ENCODE measurements around the gene PEX10.

Gene PEX10

DNA sequence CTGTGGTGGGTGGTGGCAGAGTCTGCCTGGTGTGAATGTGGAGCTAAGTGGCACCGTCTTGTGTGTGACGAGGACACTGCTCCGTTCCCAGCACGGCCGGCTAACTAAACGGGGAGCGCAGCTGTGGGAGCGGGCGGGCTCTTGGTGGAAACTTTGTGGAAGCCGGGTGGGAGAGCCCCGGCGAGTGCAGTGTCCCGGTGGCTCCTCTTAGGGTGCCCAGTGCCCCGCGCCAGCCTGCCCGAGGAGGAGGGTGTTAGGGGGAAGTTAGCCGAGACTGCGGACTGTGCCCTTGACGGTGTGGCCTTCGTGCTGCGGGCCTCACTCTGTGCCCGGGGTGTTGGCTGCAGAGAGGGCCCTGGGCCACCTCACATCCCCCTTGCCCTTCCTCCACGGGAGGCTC lies 9.9 kb downstream of the PEX10 start:
- no peak for DNase-seq

DNA sequence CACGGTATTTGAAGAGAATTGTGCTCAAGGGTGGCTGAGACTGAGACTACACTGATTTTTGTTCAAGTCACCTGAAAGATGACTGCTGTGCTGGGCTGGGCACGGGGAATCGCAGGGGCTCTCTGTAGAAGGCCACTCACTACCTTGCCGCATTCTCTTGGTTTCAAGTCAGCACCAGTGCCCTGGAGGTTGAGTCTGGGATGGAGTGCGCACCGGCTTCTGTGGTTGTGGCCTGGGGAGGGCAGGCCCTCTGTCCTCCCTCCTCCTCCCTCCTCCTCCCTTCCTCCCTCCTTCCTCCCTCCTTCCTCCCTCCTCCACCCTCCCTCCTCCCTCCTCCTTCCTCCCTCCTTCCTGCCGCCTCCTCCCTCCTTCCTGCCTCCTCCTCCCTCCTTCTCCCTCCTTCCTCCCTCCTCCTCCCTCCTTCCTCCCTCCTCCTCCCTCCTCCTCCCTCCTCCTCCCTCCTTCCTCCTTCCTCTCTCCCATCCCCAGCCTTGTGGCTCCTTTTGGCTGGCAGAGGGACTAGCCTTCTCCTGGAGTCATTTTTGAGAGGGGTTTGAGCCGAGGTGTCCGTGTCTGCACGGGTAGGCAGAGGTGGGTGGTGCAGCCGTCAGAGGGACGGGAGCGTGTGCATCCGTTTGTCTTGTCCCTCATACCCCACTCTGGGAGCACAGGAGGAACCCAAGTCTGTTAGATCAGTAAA lies 11.3 kb downstream of the PEX10 start:
- DNase-seq = no peak

DNA sequence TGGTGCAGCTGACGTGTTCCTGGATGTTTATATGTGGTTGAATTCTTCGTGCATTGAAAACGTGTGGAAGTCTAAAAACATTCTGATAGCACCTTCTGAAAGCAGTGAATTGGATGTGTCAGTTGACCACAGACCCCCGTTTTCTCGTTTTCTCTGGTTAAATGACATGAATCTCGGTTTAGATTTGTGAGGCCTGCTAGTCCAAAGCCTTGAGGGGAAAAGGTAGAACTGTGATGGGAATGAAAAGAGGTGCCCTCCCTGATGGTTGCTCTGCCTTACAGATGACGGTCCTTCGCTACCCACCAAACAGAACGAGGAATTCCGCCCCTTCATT lies 11.8 kb downstream of the PEX10 start:
- no peak for DNase-seq

DNA sequence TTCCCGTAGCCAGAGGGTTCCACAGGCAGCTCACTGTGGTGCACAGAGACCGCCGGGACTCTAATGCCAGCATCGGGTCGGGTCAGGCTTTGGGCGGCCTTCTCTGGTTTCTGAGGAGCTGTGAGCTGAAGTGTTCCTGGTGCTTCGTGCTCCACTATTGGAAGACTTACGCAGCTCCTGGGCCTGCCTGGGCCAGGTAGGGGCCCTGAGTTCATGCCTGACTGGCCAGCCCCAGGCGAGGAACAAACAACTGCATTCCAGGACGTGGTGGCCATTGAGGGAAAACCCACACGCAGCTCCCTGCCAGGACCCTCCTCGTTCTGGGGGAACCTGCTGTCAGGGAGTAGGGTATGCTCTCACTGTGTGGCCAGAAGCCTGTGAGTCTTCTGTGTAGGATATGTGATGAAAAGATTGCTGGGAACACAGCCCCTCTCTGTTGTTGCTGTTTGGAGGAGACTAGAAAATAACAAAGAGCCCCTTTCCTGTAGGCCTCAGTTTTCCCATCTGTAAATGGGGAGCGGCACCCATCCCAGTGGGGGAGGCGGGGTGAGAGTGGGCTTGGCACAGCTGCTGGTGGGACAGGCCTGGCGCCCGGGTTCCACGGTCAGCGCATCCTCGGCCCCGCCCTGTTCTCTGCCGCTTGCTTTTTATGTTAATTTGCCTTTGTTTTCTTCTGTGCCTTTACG lies 12.3 kb downstream of the PEX10 start:
- DNase-seq = no peak

DNA sequence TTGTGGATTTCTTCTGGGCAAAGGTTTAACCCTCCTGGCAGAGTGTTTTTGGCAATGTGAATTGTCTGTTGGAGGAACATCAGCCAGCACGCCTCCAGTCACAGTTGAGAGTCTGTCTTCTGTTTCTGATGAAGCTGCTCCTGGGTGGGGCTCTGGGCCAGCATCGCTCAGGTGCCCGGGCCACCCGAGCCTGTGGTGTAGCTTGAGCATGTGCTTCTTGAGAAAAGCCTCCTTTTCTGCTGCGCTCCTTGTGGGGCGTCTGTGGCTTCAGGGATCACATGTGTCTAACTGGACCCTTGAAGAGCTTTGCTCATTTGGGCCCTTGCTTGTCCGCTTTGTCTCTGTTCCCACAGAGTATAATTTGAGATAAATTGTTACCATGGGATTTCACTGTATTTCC lies 13.5 kb downstream of the PEX10 start:
- no peak for DNase-seq

DNA sequence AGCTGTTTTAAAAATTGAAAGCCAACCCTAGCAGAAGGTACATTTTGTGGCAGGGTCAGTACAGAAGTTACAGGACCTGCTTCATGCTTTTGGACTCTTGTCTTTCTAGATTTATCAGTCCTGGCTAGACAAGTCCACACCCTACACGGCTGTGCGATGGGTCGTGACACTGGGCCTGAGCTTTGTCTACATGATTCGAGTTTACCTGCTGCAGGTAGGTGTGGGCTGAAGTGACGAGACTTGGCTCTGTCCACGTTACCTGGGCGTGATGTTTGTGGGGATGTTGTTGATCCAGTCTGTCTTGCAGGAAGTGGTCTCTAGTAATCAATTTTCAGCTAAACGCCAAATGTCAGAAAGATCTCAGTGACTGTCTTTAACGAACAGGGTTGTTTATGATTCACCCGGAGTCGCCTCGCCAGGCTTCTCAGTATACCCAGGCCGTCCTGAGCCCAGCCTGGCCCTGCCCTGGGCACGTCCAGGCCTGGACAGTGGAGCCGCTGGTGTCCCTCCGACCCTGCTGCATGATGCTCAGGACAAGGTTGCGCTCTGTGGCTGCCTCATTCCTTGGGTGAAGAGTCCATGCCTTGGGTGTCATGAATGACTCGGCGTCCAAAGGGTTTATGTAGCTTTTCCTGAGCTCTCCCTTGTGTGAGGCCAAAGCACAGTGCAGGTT lies 15.2 kb downstream of the PEX10 start:
- no peak for DNase-seq

DNA sequence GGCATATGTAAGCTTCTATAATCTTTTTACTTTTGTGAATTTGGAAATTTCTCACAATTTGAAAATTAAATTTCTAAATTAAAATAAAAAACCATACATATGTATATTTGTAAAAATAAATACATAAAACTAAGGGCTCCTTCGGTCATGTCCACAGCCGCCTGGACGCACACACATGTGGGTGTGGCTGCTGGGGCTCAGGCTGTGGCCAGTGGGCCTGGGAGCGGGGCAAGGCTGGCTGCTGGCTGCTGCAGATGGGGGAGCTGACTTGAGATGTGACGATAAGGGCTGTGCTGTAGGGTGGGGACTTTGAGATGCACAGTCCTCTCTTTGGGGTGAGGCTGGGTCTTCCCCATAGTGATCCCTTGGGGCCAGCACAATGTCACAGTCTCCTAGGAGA lies 15.9 kb downstream of the PEX10 start:
- no peak for DNase-seq

DNA sequence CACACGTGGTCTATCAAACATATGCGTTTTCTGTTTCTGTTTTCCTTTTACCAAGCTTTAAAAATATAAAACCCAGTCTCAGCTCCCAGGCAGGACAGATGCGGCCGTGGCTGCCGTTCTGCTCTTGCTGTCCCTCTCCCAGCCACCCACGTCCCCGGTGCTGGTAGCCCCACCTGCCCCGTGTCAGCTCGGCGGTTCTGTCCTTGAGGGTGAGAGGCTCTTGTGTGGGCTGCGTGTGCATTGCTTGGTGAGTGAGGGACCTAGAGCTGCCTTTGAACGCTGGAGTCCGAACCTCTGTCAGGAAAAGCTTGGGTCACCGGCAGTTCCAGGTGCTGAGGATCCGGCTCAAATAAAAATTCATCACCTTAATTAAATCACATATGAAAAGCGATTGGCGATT lies 16.3 kb downstream of the PEX10 start:
- no peak for DNase-seq

DNA sequence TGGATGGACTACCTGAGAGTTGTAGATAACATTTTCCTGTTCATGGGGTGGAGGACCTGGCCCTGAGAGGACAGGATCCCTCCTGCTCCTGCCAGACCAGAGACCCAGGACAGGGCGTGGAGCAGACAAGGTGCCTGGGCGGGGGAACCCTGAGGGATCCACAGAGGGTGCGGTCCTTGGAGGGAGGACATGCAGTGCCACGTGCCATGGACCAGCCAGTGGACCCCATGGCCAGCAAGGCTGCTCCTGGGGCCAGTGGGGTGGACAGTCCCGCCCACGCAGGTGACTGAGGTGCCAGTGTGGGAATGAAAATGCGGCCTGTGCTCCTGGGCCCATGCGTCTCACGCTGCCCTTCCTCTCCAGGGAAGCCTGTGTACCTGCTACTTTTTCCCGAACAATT lies 17.1 kb downstream of the PEX10 start:
- no peak for DNase-seq

DNA sequence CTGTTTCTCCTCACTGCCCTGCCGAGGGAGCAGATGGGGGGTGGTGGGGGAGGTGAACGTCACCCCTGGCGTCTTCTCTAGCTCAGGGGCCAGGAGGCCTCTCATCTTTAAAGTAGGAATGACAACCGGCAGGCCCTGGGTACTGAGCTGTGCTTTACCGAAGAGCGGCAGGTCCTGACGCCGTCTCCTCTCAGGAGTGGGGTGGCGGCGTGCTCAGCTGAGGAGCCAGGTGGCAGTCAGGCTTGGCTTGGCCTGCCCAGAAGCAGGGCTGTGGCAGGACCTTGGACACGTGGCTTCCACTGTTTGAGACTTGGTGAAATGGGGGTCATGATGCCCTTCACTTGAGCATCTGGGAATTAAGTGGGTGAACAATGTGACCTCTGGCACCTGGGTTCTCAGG lies 17.6 kb downstream of the PEX10 start:
- no peak for DNase-seq

DNA sequence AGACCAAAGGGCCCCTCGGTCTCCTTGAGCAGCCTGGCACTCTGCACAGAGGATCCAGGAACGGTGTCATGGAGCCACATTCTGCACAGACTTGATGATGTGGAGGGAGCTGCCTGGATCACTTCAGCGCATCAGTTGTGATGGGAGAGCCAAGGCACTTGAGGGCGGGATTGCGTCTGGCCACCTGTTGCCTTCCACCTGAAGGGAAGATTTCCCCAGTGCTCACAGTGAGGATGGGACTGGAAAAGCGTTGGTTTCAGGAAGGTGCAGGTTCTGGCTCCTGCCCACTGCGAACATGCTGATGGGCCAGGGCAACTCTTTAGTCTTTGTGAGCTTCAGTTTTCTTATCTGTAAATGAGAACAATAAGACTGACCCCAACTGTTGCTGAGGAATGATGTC lies 18.1 kb downstream of the PEX10 start:
- DNase-seq = no peak

DNA sequence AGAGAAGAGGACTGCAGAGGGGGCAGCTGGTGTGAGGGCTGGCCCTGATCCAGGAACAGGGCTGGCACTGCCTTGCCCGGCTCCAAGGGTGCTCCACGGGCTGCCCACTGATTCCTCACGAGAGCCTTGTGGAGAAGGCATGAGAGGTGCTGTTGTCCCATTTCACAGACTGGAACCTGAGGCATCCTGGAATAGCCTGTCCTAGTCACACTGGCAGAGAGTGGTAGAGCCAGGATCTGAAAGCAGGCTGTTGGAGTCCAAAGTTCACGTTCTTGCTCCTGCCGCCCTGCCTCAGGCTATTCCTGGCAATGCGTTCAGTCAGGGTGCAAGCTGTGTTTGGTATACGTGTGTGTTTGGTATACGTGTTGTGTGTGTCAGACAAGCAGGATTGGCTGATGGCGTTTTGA lies 18.9 kb downstream of the PEX10 start:
- DNase-seq = no peak

DNA sequence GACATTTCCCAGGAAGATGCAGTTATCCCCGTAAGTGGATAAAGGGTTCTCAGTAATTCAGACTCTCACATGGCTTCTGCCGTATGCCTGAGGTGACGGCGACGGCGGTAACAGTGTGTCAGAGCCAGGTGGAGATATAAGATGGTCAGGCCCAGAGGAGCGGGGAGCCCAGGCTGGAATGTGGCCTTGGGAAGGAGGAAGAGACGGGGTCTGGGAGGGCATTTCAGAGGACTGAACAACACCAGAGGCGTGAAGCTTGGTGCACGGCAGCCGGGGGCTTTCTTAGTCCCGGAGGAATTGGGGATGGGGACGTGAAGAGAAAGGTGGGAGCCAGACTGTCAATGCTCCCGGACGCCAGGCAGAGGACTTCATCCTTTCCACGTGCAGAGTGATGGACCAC lies 19.7 kb downstream of the PEX10 start:
- DNase-seq = no peak

DNA sequence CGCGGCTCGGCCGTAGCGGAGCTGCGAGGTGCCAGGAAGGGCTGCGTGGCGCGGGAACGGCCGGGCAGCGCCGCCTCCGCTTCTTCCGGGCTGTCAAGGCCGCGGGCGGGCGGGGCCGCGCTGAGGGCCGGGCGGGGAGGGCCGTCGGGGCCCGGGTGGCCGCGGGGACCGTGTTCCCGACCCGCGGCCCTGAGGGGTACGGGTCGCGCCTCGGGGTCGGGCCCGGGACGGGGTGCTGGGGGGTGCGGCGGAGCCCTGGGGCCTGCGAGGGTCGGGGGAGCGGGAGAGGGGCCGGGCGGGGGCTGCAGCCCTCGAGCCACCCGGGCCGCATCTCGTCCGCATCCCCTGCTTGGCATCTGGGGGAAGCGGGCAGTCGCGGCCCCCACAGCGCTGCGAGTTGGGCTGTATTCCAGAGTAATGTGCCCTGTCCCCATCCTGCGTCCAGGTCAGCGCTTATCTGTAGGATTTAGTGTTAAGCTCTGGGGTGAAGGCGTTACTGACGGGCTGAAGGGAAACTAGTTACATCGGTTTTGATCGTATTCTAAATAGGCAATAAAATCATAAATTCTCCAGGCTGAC lies 20.3 kb downstream of the PEX10 start:
- no peak for DNase-seq

DNA sequence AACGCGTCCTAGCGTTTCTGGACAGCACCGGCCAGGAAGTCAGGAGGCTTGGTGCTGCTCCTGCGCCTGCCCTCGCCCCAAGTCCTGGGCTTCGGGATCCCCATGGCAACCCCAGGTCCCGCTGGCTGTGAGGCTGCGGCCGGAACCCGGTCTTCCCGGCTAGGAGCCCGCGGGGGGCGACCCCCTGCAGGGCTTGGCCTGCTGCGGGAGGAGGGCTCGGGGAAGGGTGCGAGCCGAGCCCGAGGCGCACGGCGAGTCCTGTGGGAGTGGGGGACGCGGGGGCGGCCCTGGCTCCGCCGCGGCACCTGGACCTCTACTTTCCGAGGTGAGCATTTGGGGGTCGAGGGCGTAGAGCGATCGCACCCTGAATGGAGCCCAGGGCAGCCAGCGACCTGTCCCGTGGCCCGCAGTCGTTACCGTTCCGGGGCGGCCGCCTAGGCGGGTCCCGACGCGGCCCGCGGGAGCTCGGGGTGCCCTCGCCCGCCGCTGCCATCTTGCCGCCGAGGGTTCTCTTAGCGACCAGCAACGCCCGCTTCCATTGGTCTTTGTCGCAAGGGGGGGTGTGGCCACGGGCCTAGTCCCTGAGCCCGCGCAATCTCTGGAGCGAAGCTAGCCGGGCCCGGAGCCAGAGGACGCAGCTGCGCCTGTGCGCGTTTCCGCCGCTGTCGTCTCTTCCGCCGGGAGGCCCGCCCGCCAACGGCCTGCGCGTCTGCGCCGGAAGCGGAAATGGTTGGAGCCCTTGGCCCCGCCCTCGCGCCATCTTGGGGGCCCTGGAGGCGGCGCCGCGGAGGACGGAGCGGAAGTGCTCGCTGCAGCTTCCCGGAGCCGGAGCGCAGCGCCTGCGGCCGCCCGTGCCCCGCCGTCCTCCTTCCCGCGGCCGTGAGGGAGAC lies 21.1 kb downstream of the PEX10 start, which contains the start of the genes MORN1 and RER1:
MORN1 (minus strand) TSS at position 514 of the 890 bp plus-strand sequence; CDS start at position 493, 21 bp downstream.
RER1 (plus strand) TSS at position 801 of the 890 bp plus-strand sequence. CDS start 3,950 bp downstream, outside the sequence.
- peak; percentile 99 for DNase-seq

DNA sequence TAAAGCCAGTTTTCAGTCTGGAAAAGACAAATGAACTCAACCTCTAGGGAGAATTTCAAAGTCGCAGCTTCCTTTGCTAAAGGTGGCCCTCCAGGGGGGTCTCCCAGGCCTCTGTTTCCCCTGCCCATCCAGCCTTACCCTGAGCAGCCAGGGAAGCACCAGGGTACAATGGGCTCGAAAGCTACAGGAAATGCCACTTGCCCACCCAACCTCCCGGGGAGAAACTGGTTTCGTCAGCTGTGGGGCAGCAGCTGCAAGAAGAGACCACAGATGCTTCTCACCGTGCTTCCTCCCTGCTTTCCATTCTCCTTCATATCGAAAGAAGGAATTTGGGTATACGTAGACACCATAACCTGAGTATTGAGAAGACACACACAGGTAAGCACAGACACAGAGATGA lies 22.7 kb downstream of the PEX10 start:
- DNase-seq = no peak

DNA sequence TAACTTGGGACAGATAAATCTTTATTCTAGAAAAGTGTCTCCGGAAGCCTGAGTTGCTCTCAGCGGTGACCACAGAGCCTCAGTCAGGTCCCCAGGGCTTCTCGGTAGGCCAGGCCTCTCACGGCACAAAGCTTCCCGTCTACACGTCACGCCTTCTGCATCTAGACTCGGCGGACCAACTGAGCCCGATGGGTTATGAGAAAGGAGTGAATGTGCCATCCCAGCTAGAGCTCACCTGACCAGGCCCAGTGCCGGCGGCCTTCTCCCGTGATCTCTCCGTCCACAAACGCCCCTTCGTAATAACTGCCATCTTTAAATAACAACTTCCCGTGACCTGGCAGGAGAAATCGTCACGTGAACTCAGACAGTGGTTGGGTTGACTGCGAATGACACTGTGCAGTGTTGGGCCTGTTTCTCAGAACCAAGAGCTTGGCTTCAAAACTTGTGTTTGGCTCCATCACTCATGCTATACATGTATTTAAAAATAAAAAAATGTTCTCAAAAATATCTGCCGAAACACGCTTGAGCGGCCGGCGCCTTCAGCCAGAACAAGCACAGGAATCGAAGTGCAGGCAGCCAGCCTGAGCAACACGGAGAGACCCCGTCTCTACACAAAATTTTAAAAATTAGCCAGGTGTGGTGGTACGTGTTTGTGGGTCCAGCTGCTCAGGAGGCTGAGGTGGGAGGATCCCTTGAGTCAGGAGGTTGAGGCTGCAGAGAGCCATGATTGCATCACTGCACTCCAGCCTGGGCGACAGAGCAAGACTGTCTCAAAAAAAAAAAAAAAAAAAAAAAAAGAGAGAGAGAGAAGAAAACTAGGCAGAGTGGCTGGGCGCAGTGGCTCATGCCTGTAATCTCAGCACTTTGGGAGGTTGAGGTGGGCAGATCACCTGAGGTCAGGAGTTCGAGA lies 24.1 kb downstream of the PEX10 start:
- no peak for DNase-seq

DNA sequence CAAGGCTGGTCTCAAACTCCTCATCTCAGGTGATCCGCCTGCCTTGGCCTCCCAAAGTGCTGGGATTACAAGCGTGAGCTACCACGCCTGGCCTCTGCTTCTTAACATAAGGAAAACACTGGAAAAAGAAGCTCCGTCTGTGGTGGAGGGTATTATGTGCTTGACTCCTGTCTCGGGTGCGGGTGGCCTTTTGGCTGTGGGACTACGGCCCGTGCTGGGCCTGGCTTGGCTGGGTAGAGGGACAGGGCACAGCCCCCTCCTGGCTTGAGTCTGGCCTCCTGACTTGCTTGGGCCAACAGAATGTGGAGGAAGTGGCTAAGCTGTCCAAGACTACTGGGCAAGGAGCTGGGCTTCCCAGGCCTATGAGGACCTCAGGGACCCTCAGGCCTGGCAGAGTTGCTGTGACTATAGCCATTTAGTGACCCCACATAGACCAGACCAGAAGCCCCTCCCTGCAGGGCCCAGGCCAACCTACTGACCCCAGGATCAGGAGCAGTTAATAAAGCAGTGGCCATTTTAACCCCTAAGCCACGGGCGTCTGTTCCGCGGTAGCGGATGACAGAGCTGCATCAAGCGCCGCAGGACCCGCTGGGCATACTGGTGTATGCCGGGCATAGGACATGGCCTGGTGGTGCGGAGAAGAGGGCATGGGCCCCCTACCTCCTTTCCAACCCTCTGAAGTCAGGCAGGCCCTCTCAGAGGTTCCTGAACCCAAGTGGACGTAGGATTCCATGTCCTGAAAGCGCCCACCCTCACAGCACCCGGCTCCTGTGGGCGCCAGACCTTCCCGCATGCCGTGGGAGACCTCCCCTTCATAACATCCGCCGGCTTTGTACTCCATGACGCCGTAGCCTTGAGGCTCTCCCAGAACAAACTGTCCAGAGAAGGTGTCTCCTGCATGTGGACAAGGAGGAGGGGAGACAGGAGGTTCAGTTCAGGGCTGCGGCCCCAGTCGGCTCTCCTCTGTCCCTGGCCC lies 25.4 kb downstream of the PEX10 start:
- DNase-seq = no peak

DNA sequence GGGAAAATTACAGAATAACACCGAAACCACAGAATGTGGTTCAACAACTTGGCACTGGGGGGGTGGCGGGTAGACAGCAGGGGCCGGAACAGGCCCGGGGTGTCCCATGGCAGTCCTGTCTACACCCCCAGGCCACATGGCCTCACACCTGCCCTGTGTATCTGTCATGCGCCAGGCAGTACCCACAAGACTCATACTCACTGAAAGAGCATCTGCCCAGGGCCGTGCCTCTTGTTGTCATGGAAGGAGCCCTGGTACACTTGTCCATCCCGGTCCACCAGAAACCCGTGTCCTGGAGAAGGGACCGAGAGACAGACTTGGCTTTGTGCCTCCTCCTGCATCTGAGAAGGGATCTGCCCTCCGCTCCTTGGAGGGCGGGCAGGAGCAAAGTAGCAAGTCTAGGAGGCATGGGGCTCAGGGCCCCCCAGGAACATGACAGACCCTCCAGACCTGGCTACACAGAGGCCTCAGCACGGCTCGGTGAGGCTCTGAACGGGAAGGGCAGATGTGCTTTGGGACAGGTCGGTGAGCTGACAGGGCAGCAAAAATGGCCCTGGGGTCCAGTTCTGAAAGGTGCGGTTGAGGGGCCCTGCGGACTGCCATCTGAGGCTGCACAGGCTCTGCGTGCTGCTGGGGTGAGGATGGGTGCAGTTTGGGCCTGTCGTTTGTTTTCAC lies 26.6 kb downstream of the PEX10 start:
- no peak for DNase-seq
